Stomach (tissue), 9 donors: ENCODE measurements around the gene SDK2. TPM values are rescaled to one million over a fixed set of nuclear protein-coding genes. Genes with fewer than 3 reads are reported as not detected.
A peak's percentile ranks its signal among the peaks of the same experiment; 100 is the strongest.

Experiments used
- DNase-seq, 2 donors: peaks; one replicate each; pipeline versions ENCODE4 v3.0.0 to v3.0.0-alpha.2; 2013 to 2019
- H3K27ac ChIP-seq, 5 donors: fragments of 200-600 bp in 4 of 5; sonication (generic) in 4 of 5; one replicate each; pipeline ENCODE4 v1.5.1; 2013 to 2019; ENCODE audit warnings: mild to moderate bottlenecking in 1 of 5, moderate library complexity in 1 of 5
- H3K27me3 ChIP-seq, 3 donors: fragments of 200-600 bp; sonication (generic); one replicate each; pipeline ENCODE4 v1.5.1; 2017 to 2019; ENCODE audit warnings: mixed run types in 1 of 3
- H3K36me3 ChIP-seq, 4 donors: fragments of 200-600 bp; sonication (generic); 1 replicate in 3 of 4; 2 replicates in 1 of 4; pipeline ENCODE4 v1.5.1; 2016 to 2019
- H3K4me1 ChIP-seq, 4 donors: fragments of 200-600 bp; sonication (generic); one replicate each; pipeline ENCODE4 v1.5.1; 2016 to 2019
- H3K4me3 ChIP-seq, 4 donors: fragments of 200-600 bp; sonication (generic) in 3 of 4; one replicate each; pipeline ENCODE4 v1.5.1; 2016 to 2019; ENCODE audit warnings: mild to moderate bottlenecking in 1 of 4
- H3K9me3 ChIP-seq, 4 donors: fragments of 200-600 bp; sonication (generic); one replicate each; pipeline ENCODE4 v1.5.1; 2016 to 2019
- EP300 ChIP-seq: sonication (generic); formaldehyde crosslinking; IDR thresholded peaks from one replicate; pipeline ENCODE4 v1.6.1; 2017; ENCODE audit warnings: antibody characterized with exemption
- POLR2A ChIP-seq, 4 donors: fragments of 450-650 bp; IDR thresholded peaks; one replicate each; pipeline ENCODE4 v1.6.1; 2016; ENCODE audit warnings: antibody characterized with exemption in 4 of 4, control low read depth in 2 of 4, mild to moderate bottlenecking in 1 of 4, moderate library complexity in 1 of 4
- POLR2AphosphoS5 ChIP-seq, 3 donors: sonication (generic); formaldehyde crosslinking; IDR thresholded peaks; one replicate each; pipeline ENCODE4 v1.6.1; 2016; ENCODE audit warnings: antibody characterized with exemption in 3 of 3
- WGBS, 5 donors: extraction: QIAGEN DNeasy Blood & Tissue Kit in 3 of 5; methylation state at CpG; one replicate each; pipeline versions ENCODE4 v1.1.5 to v1.1.7; 2013 to 2018; 5-methylcytosine and 5-hydroxymethylcytosine counted together
- intact Hi-C: fragments of 100-400 bp; cut with DNase I; formaldehyde crosslinking; loops from one replicate; pipeline ENCODE4 v1.15.1; 2023; ENCODE audit warnings: low total_unique reads
- polyA plus RNA-seq, 3 donors: library from polyadenylated mRNA; stranded (reverse); fragments of 200-250 nt; gene quantifications; one replicate each; pipeline ENCODE4 v1.2.3, GENCODE V29; 2013
- total RNA-seq, 5 donors: library from RNA; depleted of rRNA; stranded (reverse); fragments of >200 nt; gene quantifications; one replicate each; pipeline versions ENCODE4 v1.1.0 to v1.2.3, GENCODE V29; 2014 to 2016
- TF ChIP-seq, protein P1 (sequence below), 7 experiments: fragments of 450-650 bp in 4 of 7; fragments of 200-600 bp in 3 of 7; sonication (generic) in 3 of 7; IDR thresholded peaks; one replicate each; pipeline ENCODE4 v1.5.1; 2016 to 2019; ENCODE audit warnings: antibody characterized with exemption in 7 of 7, control low read depth in 2 of 7, mild to moderate bottlenecking in 1 of 7
- donor health status: healthy with polysubstance abuse.
- donor health status: Bipolar disorder and iron deficiency.
- donor health status: healthy.

The SDK2 gene
- total and polyA plus RNA-seq, 8 donors, result under 0.01 to 9.6 (median 0.44) TPM; not detected in 1

DNA sequence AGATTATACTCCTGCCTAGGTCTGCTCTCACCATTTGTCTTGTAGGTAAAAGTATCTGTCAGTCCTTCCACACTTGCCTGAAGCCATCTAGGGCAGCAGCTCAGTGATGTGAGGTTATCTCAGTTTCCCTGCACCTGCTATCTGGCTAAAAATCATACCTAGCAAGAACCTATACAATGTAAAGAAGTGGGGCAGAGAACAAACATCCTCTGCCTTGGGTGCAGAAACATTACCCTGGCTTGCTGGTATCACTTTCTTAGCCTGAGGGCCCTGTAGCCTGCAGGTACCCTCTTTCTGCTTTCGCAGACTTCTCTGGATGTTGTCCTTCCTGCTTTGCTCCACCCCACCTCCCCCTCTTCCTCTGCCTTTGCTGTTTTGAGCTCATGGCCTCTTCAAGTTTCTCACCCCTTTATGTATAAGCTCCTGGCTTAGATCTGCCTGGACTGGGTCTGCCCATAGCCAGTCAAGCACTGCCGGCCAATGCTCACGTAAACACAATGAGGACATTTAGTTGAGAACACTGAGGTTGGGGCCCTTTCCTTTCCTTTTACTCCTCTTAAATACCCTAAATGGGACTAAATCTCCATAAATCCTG is 8.7 kb upstream of the SDK2 start:
- intact Hi-C loops, result no loop called here
- peaks cover 3 to 18% (median 16%) of the 10 kb centered on the region in 4 donors for H3K9me3 ChIP-seq
- TF ChIP-seq EP300 (no peak), POLR2AphosphoS5 (IDR thresholded peaks at IDR 0.05) (no peak), POLR2A (IDR thresholded peaks at IDR 0.05) (no peak)
- TF ChIP-seq, protein P1, sequence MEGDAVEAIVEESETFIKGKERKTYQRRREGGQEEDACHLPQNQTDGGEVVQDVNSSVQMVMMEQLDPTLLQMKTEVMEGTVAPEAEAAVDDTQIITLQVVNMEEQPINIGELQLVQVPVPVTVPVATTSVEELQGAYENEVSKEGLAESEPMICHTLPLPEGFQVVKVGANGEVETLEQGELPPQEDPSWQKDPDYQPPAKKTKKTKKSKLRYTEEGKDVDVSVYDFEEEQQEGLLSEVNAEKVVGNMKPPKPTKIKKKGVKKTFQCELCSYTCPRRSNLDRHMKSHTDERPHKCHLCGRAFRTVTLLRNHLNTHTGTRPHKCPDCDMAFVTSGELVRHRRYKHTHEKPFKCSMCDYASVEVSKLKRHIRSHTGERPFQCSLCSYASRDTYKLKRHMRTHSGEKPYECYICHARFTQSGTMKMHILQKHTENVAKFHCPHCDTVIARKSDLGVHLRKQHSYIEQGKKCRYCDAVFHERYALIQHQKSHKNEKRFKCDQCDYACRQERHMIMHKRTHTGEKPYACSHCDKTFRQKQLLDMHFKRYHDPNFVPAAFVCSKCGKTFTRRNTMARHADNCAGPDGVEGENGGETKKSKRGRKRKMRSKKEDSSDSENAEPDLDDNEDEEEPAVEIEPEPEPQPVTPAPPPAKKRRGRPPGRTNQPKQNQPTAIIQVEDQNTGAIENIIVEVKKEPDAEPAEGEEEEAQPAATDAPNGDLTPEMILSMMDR (IDR thresholded peaks at IDR 0.05), result no peak
- peaks cover 0 to 6% (median 0%) of the 10 kb centered on the region in 4 donors for H3K4me1 ChIP-seq
- no peak for DNase-seq
- peaks cover 0 to 29% (median 5%) of the 10 kb centered on the region in 3 donors for H3K27me3 ChIP-seq
- no peak overlapping the region for H3K27ac ChIP-seq
- 73 to 93% (median 84%) methylated on average over 3 of the region's 3 CpGs for WGBS, 5 donors
- H3K36me3 ChIP-seq, result no peaks in the 10 kb centered on the region
- H3K4me3 ChIP-seq, result no peak overlapping the region

DNA sequence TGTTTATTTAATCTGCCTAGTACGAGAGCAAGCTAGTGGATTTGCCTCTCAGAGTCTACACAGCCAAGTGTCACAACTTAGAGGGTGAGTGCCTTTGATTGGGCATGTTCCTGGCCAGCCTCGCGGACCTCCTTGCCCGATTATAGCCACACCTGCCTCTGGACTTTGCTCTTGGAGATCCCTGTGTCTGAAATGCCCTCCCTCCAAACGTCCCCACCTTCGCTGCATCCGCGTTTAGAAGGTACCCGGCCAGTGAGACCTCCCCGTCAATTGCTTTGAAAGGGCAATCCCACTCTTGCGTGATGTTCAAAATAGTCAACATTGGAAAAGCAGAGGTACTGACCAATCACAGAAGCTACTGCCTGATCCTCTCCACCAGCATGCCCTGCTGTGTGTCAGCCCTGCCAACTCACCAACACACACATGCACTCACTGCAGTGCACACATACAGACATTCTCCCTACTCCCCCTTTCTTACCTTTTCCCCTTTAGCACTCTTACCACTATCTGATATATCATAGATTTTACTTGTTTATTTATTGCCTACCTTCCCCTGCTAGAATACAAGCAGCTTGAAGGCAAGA is 6.5 kb upstream of the SDK2 start:
- no peak for DNase-seq
- peaks cover 3 to 18% (median 16%) of the 10 kb centered on the region in 4 donors for H3K9me3 ChIP-seq
- H3K27me3 ChIP-seq, result peaks cover 0 to 43% (median 21%) of the 10 kb centered on the region in 3 donors
- no peak overlapping the region for H3K27ac ChIP-seq
- intact Hi-C loops, result no loop called here
- no peak overlapping the region for H3K4me3 ChIP-seq
- H3K36me3 ChIP-seq, result no peaks in the 10 kb centered on the region
- H3K4me1 ChIP-seq, result peaks cover 0 to 2% (median under 1%) of the 10 kb centered on the region in 4 donors
- TF ChIP-seq POLR2AphosphoS5 (IDR thresholded peaks at IDR 0.05) (no peak), EP300 (no peak), POLR2A (IDR thresholded peaks at IDR 0.05) (no peak)
- TF ChIP-seq, protein P1 (IDR thresholded peaks at IDR 0.05), result no peak
- WGBS, 5 donors, result 57 to 73% (median 68%) methylated on average over 11 of the region's 11 CpGs

DNA sequence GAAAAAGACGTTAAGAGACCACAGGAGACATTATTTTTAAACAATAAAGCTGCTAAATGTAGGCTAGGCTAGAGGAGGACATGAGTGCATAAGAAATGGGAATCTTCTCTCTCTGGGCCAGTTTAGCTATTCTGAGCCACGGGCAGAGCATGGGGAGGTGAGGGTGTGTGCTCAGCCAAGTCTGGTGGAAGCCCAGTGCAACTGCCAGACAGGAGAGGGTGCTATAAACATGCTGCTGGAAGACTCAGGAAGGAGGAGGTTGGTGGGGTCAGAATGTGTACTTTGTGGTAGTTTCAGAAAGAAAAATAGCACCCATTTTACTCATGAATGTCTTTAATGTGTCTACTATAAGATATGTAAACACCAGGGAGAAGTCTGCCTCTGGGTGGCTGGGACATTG is 5.9 kb upstream of the SDK2 start:
- Histone ChIP-seq H3K4me3 (no peak overlapping the region), H3K4me1 (peaks cover 3 to 7% (median 6%) of the 10 kb centered on the region in 4 donors), H3K27ac (no peak overlapping the region), H3K9me3 (peaks cover 3 to 18% (median 16%) of the 10 kb centered on the region in 4 donors), H3K27me3 (peaks cover 0 to 47% (median 26%) of the 10 kb centered on the region in 3 donors), H3K36me3 (no peaks in the 10 kb centered on the region)
- intact Hi-C loops, result no loop called here
- DNase-seq, result peak in 1 of 2 donors; percentile 30
- WGBS, 5 donors, result 33 to 47% (median 41%) methylated on average over 2 of the region's 2 CpGs
- TF ChIP-seq POLR2AphosphoS5 (IDR thresholded peaks at IDR 0.05) (no peak), EP300 (no peak), POLR2A (IDR thresholded peaks at IDR 0.05) (no peak)
- TF ChIP-seq, protein P1 (IDR thresholded peaks at IDR 0.05), result no peak

DNA sequence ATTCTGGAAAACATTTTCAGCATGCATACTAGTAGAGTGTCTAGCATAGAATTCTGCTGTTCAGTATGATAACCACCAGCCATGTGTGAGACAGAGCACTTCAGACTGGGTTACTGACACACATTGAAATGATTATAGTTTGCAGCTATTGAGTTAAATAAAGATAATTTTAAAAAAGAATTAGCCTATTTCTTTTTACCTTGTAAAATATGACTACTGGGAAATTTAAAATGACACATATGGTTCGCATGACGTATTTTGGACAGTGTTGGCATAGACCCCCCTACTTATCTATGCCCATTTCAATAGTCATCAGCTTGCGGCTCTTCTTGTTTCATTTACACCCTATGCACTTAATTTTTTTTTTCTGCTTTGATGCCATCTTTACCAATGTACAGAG is 4.7 kb upstream of the SDK2 start:
- Histone ChIP-seq H3K9me3 (peaks cover 3 to 12% (median 11%) of the 10 kb centered on the region in 4 donors), H3K36me3 (no peaks in the 10 kb centered on the region), H3K27me3 (peaks cover 5 to 58% (median 35%) of the 10 kb centered on the region in 3 donors), H3K4me3 (no peak overlapping the region), H3K27ac (no peak overlapping the region), H3K4me1 (peaks cover 10 to 15% (median 13%) of the 10 kb centered on the region in 4 donors)
- intact Hi-C loops, result no loop called here
- WGBS, 5 donors, result 84 to 100% (median 91%) methylated on average over 3 of the region's 3 CpGs
- TF ChIP-seq, protein P1 (IDR thresholded peaks at IDR 0.05), result no peak
- TF ChIP-seq POLR2AphosphoS5 (IDR thresholded peaks at IDR 0.05) (no peak), POLR2A (IDR thresholded peaks at IDR 0.05) (no peak), EP300 (no peak)
- no peak for DNase-seq
